DMS114 treated with DMSO at 0.1 percent for 48 hours (cell line): ENCODE measurements around the gene CACNA1S.

Experiments used
- DNase-seq: peaks from one replicate; lab custom pipeline; 2025; ENCODE audit not compliant: unreplicated experiment; lab: John Stamatoyannopoulos, UW

Gene CACNA1S

DNA sequence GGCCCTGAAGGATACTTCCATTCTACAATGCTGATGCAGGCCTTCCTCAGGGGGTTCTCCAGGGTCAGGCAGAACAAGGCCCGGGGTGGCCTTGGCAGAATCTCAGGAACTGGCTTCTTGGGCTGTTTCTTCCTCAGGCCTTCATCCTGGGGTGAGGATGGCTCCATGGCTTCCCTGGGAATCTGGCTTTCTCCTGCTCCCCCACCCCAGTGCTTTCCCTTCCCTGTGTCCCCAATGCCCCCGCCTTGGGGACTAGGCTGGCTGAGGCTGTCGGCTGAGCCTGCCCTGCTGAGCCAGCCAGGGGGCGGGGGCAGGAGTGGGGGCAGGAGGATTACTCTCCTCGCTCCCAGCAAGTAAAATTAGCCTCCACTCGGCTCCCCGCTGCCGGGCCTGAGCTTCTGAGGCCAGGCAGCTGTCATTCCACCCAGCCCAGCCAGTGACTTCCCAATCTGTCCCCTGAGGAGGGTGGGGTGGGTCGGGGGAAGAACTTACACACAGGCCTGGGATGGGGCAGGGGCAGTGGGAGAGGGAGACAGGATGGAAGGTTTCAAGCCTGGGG, at the start of gene CACNA1S:
Gene CACNA1S, minus strand, starts transcription at position 254 of the 559 bp plus-strand sequence. Its CDS starts 87 bp downstream, at position 167.
- no peak for DNase-seq

DNA sequence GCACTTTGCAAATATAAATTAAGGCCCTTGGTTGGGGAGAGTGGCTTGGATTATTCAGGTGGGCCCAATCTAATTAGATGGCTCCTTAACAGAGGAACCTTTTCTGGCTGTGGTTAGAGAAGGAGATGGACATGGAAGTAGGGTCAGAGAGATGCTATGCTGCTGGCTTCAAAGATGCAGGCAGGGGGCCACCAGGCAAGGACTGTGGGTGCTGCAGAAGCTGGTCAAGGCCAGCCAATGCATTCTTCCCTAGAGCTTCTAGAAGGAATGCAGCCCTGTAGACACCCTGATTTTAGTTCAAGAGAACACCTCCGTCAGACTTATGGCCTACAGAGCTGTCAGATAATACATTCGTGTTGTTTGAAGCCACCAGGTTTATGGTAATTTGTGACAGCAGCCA, 45.7 kb upstream of the CACNA1S start:
- no peak for DNase-seq

DNA sequence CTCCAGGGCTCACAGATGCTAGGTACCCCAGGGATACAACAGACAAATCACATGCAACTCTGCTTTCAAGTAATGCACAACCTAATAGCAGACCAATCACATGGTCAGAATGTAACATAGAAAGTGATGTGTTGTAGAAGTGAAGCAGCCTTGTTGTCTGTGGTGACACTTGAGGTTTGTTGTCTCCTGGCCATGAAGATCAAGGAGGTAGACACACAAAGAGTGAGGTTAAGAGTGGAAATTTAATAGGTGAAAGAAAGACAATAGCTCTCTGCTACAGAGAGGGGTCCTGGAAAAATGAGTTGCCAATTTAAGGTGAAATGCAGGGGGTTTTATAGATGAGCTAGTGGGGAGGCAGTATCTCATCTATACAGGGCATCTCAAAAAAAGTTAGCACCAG, 44.6 kb upstream of the CACNA1S start:
- DNase-seq: no peak

DNA sequence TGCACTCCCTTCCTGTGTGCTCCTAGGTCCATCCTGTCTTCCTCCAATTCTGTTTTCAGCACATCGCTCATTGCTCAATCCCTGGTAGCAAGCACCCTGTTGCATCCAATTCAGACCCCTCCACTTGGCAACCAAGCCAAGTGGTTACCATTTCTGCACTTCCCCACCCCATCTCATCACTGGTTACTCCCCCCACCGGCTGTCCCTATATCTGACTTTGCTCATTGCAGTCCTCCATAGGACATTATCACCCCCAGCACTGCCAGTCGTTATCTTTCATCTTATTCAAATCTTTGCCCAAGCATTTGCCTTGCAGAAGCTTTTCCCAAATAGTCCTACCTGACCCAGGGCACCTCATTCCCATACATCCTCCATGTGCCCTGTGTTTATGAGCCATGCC, 44.1 kb upstream of the CACNA1S start:
- DNase-seq: no peak

DNA sequence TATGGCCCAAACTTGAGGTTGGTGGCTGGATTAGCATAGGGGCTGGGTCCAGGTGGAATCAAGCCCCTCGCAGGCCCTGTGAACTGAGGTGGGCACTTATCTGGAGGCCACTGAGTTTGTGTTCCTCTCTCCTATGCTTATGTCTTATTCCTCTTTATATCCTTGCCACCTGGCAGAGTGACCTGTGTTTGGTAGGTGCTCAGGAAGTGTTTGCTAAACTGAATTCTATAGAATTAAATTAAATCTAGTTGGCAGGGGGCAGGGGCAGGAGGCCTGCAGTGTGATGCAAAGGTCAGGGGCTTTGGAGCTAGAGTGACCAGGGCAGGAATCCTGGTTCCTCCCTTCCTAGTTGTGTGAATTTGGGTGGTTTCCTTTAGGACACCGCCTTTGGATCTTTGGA, 43.1 kb upstream of the CACNA1S start:
- no peak for DNase-seq

DNA sequence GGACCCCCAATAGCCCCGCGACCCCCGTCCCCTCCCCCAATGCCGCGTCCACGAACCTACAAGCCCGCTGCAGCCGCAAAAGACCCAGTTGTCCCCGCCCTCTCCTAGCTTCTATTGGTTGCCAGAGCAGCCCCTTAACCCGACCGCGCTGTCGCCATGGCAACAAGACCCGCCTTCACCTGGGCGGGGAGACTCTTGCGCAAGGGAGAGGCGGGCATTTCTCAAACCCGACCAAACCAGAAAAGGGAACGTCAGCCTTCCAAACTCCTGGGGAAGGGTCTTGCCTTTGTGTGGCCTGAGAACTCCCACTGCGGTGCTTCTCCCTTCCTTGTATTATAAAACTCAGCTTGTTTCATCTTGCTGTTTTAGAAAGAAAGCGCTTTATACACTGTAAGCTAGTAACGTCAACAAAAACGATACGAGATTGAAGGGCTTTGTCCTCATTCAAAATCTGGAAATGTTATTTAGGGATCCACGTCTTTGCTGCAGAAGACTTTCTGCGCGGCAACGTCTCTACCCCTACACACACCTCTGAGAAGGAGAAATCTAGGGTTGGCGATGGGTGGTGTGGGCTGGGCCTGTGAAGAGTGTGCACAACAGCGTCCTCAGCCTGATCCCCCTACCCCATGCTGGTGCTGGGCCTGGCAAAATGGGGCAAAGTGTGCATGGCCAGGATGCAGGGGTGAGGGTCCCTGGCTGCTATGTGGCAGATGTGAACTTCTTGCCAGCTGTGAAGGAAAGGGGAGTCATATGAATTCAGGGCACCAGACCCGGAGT, 42.4 kb upstream of the CACNA1S start, which contains the start of gene TMEM9:
Gene TMEM9, minus strand, starts transcription at position 86 of the 777 bp plus-strand sequence. CDS start 551 bp downstream, outside the sequence.
- DNase-seq: peak; percentile 90

DNA sequence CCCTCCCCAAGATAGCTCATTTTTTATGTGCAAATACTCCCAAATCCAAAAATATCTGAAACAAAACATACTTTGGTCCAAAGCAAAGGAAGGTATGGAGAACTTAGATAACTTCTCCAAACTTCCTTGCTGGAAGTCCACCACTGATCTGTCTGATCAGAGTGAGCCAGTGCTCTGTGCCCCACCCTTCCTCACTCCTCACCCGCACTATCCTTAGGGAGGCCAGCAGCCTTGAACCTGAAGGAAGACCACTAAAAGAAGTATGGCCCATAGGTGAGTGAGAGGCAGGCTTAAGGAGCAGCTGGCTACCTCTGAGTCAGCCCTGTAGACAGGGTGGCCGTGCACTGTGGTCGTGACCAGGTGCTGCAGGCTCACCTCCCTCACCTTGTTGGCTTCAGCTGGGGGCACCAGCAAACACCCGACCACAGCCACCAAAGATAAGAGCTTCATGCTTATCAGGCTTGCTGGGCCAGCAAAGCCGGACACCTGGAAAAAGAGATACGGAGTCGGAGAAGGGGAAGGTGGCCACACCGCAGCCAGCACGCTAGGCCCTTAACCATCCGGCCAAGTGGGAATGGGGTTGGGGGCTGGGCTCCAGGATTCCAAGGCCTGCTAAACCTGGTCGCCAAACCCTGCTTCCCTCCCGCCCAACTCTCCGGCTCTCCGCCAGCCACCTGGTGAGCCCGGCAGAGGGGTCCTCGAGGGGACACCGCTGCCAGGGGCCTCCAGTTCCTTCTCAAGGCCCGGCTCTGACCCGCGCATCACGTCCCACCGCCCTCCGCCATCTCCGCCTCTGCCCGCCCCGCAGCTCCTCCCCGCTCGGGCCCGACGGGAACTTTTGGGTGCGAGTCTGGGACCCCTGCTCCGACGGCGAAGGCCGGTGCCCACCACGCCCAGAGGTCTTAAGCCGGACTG, 41.5 kb upstream of the CACNA1S start:
- peak; percentile 53 for DNase-seq

DNA sequence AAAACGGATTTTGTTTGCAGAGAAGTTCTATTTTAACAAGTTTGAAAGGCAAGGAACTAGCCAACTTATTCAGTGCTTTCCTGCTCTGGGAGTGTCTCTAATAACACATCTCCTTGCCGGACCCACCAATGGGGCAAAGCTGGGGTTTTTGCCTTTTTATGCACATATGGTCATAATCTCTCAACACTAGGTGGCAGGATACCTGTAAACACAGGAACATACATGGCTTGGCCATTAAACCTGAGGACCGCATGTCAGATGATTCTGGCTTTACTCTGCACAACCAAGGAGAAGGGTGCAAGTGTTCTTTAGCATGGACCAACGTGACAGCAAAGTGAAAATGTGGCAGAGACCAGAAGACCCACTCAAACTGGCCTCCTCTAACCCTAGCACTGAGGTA, 37.2 kb upstream of the CACNA1S start:
- DNase-seq: no peak

DNA sequence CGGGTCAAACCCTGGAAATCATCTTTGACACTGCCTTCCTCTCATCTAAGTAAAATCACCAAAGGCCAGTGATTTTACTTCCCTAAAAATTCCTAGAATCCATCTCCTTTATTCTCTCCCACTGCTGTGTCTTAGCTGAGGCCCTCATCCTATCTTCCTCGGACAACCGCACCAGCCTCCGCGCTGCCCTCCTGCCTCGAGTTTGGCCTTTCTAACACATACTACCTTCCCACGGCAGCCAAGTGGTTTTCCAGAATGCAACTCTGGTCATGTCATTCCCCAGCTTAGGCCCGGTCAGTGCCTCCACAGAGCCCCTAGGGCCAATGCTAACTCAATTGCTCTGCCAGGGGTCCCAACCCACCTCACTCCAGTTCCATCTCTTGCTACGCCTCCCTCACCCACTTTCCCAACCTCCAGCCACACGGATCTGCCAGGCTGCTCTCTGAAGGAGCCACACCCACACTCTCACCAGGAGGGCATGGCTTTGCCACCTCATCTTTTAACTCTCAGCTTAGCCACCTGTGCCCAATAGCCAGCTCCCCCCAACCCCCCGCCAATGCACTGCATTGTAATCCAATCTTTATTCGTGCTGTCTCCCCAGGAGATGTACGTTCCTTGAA, 35.3 kb upstream of the CACNA1S start:
- DNase-seq: no peak

DNA sequence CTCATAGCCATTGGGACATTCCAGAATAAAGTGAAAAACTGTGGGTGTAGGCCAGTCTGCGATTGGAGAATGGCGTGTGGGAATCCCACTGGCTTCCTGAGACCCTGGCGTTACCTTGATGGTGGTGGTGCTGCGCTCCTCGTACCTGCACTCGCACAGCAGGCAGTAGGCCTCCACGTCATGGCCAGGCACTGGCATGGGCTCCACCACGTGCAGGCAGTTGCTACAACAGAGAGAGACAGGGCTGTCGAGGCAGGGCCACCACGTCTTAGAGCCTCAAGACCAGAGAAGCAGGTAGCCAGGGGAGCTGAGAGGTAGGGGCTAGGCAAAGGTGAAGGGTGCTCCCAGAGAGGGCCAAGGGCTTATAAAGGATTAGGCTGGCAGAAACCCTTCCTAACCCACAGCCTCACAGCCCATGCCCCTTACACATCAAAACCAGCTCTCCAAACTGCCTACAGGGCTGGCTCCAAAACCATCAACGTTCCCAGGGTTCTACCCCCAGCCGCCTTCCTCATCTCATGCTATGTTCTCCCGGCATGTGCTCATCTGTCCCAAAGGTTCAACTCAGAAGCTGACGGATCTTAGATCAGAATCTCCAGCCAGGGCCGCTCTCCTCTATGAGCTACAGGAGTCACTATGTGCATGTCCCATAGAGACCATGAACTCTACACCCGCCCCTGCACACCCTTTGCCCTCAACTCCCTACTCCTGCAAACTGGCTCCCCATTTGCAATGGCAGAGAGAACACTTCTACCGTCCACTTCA, 34.6 kb upstream of the CACNA1S start:
- no peak for DNase-seq

DNA sequence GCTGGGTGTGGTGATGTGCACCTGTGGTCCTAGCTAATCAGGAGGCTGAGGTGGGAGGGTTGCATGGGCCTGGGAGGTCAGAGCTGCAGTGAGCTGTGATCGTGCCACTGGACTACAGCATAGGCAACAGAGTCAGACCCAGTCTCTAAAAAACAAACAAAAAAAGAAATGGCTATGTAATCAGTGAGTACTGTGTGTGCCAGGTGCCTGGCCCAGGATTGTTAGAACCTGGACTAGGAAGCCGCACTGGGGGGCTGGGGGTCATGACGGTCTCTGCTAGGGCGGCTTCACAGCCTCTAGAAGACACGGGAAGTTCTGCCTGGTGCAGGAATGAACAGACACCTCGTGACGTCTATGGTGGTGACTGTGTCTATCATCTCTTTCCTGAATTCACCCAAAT, 33.6 kb upstream of the CACNA1S start:
- no peak for DNase-seq

DNA sequence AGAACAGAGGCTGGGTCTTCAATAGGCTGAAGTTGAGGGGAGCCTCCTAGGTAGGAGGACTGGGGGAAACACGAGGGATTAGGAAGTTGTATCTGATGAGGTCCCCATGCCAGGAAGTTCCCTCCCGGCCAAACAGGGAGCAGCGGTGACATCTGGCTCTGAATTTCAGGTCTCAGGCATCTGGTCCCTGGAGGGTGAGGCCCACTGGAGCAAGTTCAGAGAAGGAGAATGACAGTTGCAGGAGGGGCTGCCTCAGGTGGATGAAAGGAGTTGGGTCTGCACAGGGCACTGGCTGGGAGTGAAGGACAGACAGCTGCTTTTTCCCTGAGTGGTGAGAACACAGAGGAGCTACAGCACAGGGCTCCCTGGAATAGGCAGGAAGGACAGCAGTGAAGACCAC, 32.9 kb upstream of the CACNA1S start:
- no peak for DNase-seq

DNA sequence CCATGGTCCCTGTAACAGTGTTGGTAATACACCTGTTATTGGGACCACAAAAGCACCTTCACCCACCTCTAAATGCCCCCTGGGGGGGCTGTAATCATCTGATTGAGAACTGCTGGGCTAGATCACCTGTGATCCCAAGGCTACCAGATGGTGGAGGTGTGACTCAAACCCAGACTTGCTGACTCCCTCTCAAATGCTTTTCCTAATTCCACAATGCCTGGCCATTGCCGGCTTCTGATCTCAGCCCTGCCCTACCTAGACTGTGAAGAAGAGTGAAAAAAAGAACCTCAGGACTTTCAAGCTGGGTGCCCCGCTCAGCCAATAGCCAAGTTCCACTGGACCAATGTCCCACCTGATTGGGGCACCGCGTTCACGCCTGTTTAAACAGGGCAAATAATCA, 32.5 kb upstream of the CACNA1S start:
- no peak for DNase-seq

DNA sequence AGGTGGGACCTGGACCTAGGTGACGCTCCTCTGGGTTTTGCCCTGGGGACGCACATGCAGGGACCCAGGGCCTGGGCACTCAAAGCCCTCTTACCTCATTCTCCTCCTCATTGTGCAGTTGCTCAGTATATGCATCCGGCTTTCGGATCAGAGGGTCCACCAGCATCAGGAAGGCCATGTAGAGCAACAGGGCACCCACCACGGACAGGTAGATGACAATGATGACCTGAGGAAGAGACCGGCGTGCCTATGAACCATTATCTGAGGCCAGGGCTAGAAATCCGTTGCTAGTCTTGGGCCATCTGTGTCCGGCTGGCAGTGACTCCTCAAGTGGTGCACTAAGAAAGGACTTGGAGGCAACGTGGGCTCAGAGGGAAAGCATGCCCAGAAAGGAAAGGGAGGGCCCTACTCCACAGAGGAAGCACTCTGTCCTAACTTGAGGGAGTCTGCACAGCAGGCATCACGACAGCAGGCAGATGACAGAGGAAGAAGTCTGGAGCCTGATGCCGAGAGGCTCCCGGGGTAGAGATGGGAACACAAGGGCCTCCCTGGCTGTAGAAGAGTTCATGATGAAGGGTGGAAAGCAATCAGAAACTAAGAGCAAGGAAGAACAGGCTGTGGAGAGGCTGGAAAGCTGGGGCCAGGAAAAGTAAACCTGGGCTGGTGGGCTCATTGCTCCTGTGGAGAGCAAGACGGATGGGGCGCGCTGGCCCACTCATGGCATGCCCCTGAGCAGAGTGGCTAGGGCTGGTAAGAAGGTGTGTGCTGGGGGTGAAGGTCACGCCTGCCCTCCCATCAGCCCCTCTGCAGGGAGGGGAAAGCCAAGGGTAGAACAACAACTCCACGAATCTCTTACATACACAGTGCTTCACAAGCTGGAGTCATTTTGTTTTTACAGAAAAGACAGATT, 31.8 kb upstream of the CACNA1S start:
- no peak for DNase-seq

DNA sequence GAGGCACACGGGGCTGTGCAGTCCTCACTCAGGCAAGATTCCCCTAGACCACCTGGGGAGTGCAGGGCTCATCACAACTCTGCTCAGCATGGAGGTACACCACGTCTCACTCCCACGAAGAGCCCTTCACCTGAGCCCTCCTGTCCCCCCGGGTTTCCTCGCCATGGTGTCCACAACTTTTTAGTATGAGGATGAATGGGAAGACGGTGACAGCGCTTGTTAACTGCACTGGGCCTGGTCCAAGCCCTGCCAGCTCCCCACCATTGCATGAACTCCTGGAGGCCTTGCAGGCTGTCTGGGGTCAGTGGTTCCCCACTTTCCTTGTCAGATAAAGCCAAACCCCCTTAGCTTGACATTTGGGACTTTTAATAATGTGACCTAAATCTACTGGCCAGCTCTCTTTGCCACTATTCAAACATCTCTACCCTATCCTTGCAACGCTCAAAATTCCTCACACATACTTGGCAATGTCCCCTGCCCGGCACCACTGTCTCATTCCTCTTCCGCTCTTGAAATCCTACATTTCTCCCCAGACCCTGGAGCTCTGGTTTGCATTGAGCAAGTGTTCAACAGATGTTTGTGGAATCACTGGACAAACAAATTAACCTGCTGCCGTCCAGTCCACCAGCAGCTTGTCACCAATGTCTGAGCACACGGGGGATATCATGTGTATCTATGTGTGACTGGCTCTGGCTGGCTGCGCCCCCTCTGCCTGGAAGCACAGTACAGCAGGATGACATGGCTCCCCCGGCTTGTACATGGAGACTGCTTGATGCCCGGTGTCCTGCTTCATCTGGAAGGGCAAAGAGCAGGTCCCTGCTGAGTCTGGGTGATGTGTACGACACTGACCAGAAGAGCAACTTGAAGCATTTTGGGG, 30.9 kb upstream of the CACNA1S start:
- no peak for DNase-seq

DNA sequence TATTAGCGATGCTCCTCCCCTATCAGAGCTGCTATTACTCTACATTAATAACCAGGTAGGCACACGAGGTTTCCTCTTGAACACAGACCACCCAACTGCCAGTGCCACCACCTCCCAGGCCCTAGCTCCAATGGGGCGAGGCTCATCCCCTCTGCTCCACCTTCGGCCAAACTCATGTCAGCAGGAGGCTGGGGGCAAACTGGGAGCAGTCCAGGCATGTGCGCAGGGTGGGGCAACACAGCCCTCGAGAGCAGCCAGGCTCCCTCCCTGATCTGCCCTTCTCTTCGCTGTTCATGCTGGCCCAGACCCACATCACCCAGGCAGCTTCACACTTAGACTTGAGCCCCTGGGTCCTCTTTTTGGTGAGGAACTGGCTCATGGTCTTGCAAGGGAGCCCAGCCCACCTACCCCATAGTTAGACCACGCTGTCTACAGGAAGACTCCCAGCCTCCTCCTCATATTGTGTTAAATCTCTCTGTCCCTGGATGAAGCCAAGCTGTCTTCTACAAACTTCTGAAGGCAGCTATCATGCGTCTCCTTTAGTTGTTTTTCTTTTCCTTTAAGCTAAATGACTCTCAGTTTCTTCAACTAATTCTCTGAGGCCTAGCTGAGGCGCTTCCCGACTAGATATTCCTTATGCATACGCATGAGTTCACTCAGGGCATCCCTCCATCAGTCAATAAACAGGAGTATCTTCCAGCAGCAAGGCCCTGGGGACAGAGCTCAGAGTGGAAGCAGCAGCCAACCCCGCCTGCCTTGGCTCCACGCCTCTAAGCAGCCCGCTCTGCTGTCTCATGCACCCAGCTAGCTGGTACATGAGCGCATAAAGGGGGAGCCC, 30.0 kb upstream of the CACNA1S start:
- no peak for DNase-seq

DNA sequence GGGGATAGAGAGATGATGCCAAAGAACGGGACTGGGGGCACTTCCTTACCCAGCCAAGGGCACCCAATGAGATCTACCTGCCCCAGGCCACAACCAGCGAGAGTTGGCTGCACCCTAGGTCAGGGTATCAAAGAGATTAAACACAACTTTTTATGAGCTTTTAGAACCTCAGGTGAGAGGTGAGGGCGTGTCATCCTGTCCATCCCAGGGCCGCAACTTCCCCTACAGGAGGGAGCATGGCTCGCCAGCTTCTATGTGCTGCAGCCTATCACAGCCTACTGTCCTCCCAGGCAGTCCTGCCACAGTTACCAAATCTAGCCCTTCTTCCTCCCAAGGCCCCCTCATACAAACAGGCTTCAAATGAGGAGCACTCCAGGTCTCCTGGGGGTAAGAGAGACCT, 29.2 kb upstream of the CACNA1S start:
- no peak for DNase-seq

DNA sequence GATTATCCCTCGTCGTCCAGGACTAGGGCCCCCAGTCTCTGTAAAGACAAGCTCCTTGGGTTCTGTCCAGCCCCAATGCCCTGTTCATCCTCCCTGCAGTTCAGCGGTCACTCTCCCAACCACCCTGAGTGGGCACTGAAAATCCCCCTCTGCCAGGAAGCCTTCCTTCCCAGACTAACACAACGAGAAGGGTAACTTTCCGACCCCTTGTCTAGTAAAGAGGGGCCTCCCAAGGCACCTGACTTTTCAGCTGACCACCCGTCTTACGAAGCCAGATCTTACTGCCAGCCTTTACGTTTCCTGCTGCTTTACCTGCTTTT, 28.7 kb upstream of the CACNA1S start:
- DNase-seq: no peak
